HepG2 (cell line): Measurements from ENCODE around the gene MAML1. TPM values are rescaled to one million over a fixed set of nuclear protein-coding genes. Genes with fewer than 3 reads are reported as not detected.

Experiments
- ARID4A ChIP-seq: sonication (generic); formaldehyde crosslinking; IDR thresholded peaks from 2 replicates; pipeline ENCODE4 v1.5.0; 2020; ENCODE audit warnings: mild to moderate bottlenecking, missing genetic modification reagents, borderline replicate concordance
- ESRRA ChIP-seq: sonication (generic); formaldehyde crosslinking; IDR thresholded peaks from 2 replicates; pipeline ENCODE4 v1.5.1; 2020; ENCODE audit warnings: mild to moderate bottlenecking, low read depth, missing genetic modification reagents
- HNF1A ChIP-seq, 2 experiments: sonication (generic) in 1 of 2; formaldehyde crosslinking in 1 of 2; IDR thresholded peaks; 2 replicates each; pipeline versions ENCODE4 v1.4.0 to v1.6.1; 2016 to 2020; ENCODE audit warnings: borderline replicate concordance in 1 of 2, low read depth in 1 of 2, mild to moderate bottlenecking in 1 of 2, missing genetic modification reagents in 1 of 2
- IRF1 ChIP-seq: sonication (generic); formaldehyde crosslinking; IDR thresholded peaks from 2 replicates; pipeline ENCODE4 v1.4.0; 2020; ENCODE audit warnings: low read depth, mild to moderate bottlenecking, missing genetic modification reagents
- KDM3A ChIP-seq: IDR thresholded peaks from 2 replicates; pipeline ENCODE4 v1.6.1; 2018; ENCODE audit warnings: low read depth, missing compliant biosample characterization
- MTA3 ChIP-seq: sonication (generic); formaldehyde crosslinking; IDR thresholded peaks from 2 replicates; pipeline ENCODE4 v1.4.0; 2020; ENCODE audit warnings: missing genetic modification reagents
- RBFOX2 ChIP-seq: fragments of 200-400 bp; formaldehyde crosslinking; IDR thresholded peaks from 2 replicates; pipeline ENCODE4 v1.6.1; 2017; ENCODE audit warnings: low read depth, mild to moderate bottlenecking, low read length
- REST ChIP-seq, 2 experiments: IDR thresholded peaks; 2 replicates each; pipeline ENCODE4 v1.6.1; 2011 to 2012; ENCODE audit warnings: low read length in 2 of 2, borderline replicate concordance in 1 of 2, low read depth in 1 of 2, mild to moderate bottlenecking in 1 of 2, moderate library complexity in 1 of 2
- SRY ChIP-seq: sonication (generic); formaldehyde crosslinking; IDR thresholded peaks from 2 replicates; pipeline ENCODE4 v1.8.0; 2022; ENCODE audit warnings: mild to moderate bottlenecking, missing genetic modification reagents
- ZNF224 ChIP-seq: sonication (generic); formaldehyde crosslinking; IDR thresholded peaks from 2 replicates; pipeline ENCODE4 v1.5.0; 2020; ENCODE audit warnings: mild to moderate bottlenecking, missing genetic modification reagents
- ZNF280D ChIP-seq: sonication (generic); formaldehyde crosslinking; IDR thresholded peaks from 2 replicates; pipeline ENCODE4 v1.5.1; 2020; ENCODE audit warnings: mild to moderate bottlenecking, missing genetic modification reagents
- ZNF30 ChIP-seq: sonication (generic); formaldehyde crosslinking; IDR thresholded peaks from 2 replicates; pipeline ENCODE4 v1.5.0; 2020; ENCODE audit warnings: mild to moderate bottlenecking, missing genetic modification reagents
- ZNF7 ChIP-seq: IDR thresholded peaks from 2 replicates; pipeline ENCODE4 v1.6.1; 2016; ENCODE audit warnings: missing biosample characterization, missing genetic modification reagents
- polyA plus RNA-seq, 8 experiments: library from polyadenylated mRNA; depleted of rRNA in 3 of 8; stranded (reverse) in 7 of 8; unstranded in 1 of 8; fragments of >200 nt; fragmentation: Illumina TruSeq in 4 of 8; extraction: Trizol in 4 of 8; gene quantifications; 2 replicates each; pipeline versions ENCODE4 v1.2.1 to v1.2.3, GENCODE V29; 2011 to 2016; ENCODE audit warnings: low read depth in 4 of 8, missing spikeins in 1 of 8, mixed read lengths in 1 of 8; ENCODE audit not compliant: insufficient read depth in 1 of 8
- total RNA-seq, 5 experiments: library from RNA; depleted of rRNA; stranded (reverse); fragments of >200 nt; fragmentation: Illumina TruSeq; extraction: Trizol; gene quantifications; 2 replicates each; pipeline ENCODE4 v1.2.3, GENCODE V29; 2016; ENCODE audit warnings: low read depth in 1 of 5

MAML1 gene
- total and polyA plus RNA-seq, 2 of the 13 experiments (the other 11 are each of a cell fraction or from before 2014, with no cell fraction given) = 10.0 to 10.8 TPM

- TF ChIP-seq HNF1A (IDR thresholded peaks at IDR 0.05; ENCODE audit: low read depth) (no peak), HNF1A (CRISPR knock-in tag; IDR thresholded peaks at IDR 0.05; ENCODE audit: borderline replicate concordance) (no peak), RBFOX2 (no peak), ZNF280D (CRISPR knock-in tag) (0 out of 2 replicates have a peak, but pooled peaks have one; percentile 35), SRY (no peak), ESRRA (CRISPR knock-in tag) (no peak), ZNF7 (CRISPR knock-in tag) (no peak), ZNF224 (CRISPR knock-in tag) (no peak), ARID4A (CRISPR knock-in tag) (peak; percentile 48; the same call in 1 of the 2 replicates), ZNF30 (CRISPR knock-in tag) (no peak), REST (IDR thresholded peaks at IDR 0.05; ENCODE audit: borderline replicate concordance in 1 of 2, low read depth in 1 of 2, low read length in 2 of 2) (no peak), KDM3A (CRISPR knock-in tag) (no peak), IRF1 (no peak), MTA3 (no peak)
Measured at GRCh38 chr5:179824745-179825112, 92.1 kb downstream of the MAML1 start (continued).
